IMR-90 (cell line): ENCODE results near the gene FES.

Source experiments
- CEBPB ChIP-seq: IDR thresholded peaks from 2 replicates; pipeline ENCODE4 v1.6.1; 2012; ENCODE audit warnings: low read depth, low read length, improper control_type of control experiment
- MXI1 ChIP-seq: IDR thresholded peaks from 2 replicates; pipeline ENCODE4 v1.6.1; 2012; ENCODE audit warnings: low read depth, mild to moderate bottlenecking, low read length, moderate library complexity, borderline replicate concordance
- RAD21 ChIP-seq: IDR thresholded peaks from 2 replicates; pipeline ENCODE4 v1.6.1; 2012; ENCODE audit warnings: low read length, improper control_type of control experiment
- TF ChIP-seq, protein P1 (sequence below): conservative IDR thresholded peaks from 2 replicates; pipeline ENCODE4 v1.5.1; 2012; ENCODE audit warnings: mild to moderate bottlenecking, low read depth, low read length, improper control_type of control experiment

DNA sequence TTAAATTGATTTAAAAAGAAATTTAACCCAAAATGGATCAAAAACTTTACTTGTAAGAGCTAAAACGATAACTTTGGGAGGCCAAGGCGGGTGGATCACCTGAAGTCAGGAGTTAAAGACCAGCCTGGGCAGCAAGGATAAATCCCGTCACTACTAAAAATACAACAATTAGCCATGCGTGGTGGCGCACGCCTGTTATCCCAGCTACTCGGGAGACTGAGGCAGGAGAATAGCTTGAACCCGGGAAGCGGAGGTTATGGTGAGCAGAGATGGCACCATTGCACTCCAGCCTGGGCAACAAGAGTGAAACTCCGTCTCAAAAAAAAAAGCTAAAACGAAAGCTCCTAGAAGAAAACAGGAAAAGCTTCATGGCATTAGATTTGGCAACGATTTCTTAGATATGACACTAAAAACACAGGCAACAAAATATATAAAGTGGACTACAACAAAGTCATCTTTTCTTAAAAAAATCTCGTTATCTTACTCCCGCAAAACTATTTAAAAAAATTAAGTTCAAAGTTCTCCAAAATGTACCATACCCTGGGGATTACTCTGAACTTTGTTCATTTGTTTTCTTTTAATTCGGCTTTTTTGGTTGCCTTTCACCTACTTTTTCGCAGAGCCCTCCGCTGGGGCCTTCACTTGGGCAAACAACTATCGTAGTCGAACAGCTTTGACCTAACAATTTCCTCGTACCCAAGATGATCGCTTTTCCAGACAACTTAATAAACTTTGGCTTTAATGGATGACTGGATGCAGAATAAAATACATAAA, 45.1 kb downstream of the FES start:
- TF ChIP-seq RAD21: no peak
- TF ChIP-seq, protein P1, sequence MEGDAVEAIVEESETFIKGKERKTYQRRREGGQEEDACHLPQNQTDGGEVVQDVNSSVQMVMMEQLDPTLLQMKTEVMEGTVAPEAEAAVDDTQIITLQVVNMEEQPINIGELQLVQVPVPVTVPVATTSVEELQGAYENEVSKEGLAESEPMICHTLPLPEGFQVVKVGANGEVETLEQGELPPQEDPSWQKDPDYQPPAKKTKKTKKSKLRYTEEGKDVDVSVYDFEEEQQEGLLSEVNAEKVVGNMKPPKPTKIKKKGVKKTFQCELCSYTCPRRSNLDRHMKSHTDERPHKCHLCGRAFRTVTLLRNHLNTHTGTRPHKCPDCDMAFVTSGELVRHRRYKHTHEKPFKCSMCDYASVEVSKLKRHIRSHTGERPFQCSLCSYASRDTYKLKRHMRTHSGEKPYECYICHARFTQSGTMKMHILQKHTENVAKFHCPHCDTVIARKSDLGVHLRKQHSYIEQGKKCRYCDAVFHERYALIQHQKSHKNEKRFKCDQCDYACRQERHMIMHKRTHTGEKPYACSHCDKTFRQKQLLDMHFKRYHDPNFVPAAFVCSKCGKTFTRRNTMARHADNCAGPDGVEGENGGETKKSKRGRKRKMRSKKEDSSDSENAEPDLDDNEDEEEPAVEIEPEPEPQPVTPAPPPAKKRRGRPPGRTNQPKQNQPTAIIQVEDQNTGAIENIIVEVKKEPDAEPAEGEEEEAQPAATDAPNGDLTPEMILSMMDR: no peak
- no peak for TF ChIP-seq CEBPB
- no peak for TF ChIP-seq MXI1
